GM21737 (cell line): Measurements from ENCODE around the gene BIN2.
"Not testable (repeated sequence)": the region's sequence is repeated elsewhere in the genome, so short reads cannot be mapped to it uniquely, and the experiment has no call there.

Experiments used
- ATAC-seq: cut with Tn5 transposase; IDR thresholded peaks from one replicate; pipeline ENCODE4 v1.9.1; 2021; ENCODE audit warnings: mild to moderate bottlenecking, moderate library complexity; ENCODE audit not compliant: unreplicated experiment

Gene BIN2

DNA sequence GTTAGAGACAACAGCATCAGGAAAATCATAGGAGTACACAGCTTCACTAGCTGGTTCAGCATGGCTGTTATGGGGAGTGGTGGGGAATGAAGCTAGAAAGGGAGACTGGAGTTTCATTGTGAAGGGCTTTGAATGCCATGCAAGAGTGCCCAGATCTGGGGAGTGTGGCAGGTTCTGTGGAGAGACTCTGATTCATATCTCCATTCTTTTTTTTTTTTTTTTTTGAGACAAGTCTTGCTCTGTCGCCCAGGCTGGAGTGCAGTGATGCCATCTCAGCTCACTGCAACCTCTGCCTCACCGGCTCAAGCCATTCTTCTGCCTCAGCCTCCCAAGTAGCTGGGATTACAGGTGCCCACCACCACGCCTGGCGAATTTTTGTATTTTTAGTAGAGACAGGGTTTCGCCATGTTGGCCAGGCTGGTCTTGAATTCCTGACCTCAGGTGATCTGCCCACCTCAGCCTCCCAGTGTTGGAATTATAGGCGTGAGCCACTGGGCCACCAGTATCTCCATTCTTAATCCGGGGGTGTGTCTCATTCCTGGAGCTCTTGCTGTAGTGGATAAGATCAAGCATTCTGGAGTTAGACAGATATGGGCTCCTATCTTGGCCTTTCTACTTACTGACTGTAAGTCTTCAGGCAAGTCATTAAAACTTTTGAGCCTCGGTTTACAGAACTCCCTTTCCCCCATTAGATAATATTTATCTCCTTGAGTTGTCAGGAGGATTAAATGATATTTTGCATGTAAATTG lies 5.7 kb downstream of the BIN2 start:
- not testable (repeated sequence) for ATAC-seq

DNA sequence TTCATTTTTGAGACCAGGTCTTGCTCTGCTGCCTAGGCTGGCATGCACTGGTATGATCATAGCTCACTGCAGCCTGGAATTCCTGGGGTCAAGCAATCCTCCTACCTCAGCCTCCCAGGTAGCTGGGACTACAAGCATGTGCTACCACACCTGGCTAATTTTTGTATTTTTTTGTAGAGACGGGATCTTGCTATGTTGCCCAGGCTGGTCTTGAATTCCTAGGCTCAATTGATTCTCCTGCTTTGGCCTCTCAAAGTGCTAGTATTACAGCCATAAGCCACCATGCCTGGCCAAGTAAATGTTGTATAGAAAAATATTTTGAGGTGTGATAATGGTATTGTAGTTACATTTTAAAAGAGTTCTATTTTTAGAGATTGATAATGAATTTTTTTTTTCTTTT lies 12.6 kb downstream of the BIN2 start:
- ATAC-seq, result no peak

DNA sequence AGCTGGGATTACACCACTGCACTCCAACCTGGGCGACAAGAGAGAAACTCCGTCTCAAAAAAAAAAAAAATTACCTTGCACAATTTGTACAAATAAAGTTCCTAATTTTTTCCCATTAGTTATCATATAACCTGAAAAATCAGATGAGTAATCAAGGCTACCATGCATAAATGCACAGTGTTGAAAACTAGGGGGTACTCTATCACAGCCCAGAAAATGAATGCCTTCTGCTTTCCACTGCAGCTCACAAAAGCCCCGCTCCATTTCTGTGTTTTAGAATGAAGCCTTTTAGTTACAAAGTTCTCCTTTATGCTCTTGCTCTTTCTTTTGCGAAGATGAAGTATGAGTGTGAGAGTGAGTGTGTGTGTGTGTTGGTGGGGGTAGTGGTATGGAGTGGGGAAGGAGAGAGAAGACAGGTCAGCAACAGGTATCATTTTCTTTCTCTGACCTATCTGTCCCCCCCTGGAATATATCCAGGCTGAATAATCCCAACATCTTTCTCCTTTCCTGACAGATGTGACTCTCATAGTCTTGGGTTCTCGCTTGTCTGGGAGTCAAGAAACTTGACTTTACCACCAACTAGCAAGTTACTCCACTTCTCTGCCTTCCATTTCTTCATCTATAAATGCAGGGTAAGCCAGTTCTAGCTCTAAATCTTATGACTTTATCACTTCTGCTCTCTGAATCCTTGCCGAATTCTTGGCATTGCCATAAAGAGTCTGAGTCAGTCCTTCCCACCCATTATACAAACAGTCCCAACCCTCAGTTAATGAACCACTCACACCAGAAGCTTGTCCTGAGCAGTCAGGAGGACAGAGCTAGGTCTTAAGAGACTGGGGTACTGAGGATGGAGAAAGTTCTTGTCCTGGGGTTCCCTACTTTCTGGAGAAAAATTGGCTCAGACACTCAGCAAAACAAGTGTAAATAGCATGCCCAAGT lies 16.1 kb downstream of the BIN2 start:
- no peak for ATAC-seq

DNA sequence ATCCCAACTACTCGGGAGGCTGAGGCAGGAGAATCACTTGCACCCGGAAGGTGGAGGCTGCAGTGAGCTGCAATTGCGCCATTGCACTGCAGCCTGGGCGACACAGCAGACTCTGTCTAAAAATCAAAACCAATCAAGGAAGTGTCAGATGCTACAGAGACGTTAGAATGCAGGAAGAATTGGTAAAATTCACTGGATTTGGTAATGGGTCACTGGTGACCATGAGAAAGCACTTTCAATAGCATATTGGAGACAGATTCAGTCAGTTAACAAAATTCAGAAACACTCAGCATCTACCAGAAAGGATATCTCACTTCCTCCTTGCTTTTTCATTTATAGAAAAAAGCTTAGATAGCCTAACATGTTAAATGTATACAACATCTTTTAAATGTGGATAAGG lies 17.5 kb downstream of the BIN2 start:
- ATAC-seq, result no peak

DNA sequence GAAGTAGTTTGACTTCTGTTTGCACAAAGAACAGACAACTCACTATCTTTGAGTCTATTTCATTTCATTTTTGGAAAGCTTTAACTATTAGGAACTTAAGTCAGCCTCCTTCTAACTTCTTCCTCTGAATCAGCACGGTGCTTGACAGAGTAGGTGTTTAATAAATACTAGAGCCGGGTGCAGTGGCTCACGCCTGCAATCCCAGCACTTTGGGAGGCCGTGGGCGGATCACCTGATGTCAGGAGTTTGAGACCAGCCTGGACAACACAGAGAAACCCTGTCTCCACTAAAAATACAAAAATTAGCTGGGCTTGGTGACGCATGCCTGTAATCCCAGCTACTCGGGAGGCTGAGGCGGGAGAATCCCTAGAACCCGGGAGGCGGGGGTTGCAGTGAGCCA lies 23.2 kb downstream of the BIN2 start:
- ATAC-seq, result not testable (repeated sequence)

DNA sequence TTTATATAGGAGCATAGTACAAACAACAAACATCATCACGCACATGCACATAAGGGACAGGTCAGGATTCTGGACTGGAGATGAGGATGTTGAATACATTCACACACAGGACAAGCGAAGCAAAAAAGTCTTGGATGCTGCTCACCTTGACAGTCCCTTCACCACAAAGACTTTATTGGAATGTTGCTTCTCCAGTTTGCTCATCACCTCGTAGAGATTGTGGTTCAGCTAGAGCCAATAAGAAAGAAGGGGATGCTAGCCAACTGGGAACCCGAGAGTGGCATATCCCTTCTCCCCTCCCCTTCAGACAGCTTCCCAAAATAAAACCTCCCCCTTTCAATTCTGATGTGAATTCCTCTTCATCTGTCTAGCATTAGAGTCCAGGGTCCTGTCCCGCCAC lies 28.3 kb downstream of the BIN2 start:
- no peak for ATAC-seq

DNA sequence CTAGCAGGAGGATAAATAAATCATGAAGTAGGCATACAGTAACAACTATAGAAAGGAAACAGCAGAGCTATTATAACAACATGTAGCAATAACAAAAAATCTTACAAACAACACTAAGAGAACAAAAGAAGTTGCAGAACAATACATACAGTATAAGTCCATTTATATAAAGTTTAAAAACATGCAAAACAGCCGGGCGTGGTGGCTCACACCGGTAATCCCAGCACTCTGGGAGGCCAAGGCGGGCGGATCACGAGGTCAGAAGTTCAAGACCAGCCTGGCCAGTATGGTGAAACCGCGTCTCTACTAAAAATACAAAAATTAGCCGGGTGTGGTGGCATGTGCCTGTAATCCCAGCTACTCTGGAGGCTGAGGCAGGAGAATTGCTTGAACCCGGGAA lies 29.9 kb downstream of the BIN2 start:
- ATAC-seq, result not testable (repeated sequence)

DNA sequence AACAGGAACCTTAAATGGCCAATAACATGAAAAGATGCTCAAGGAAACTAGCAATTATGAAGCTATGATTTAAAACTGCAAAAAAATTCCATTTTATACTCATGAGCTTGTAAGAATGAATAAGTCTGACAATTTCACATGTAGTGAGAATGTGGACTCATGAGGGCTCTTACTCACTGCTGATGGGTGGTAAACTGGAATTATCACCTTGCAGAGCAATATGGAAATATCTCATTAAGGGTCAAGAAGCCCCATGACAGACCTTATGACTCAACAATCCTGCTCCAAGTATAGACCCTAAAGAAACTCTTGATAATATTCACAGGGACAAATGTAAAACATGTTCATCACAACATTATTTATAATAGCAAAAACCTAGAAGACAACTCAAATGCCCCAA lies 30.3 kb downstream of the BIN2 start:
- ATAC-seq, result no peak

DNA sequence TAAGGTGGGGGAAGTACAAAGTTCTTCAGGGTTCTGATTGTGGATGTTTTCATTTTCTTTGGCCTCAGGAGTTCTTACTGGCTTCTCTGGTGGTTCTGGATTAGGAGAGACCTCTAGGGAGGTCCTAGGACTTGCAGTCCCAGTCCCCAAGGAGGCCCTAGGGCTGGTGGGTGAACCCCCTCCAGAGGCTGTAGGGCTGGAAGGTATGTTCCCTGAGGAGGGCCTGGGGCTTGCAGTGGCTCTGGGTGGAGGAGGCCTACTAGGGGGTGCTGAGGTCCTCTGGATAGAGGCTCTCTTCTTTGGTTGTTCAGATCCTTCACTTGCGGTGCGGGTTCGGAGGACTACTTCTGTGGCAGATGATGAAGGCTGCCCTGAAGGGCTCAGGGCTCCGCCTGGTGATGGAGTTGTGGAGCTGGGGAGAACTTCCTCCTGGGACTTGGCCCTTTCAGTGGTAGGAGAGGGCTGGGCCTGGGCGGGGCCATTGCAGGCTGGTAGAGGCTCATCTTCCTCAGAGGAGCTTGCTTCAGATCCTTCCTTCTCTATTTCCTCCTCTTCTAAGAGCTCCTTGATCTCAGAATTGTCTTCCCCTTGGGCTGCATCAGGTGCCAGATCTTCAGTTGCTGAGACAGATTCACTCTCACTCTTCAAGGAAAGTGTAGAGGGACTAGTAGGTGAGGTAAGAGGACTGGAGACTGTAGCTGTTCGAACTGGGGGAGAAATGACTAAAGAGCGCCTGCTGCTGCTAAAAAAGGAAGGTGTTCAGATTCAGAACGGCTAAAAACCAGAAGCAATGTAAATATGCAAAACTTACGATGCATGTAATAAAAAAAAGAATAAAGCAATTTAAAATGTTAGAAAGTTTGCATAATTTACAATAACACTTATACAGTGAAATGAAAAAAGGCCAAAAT lies 32.1 kb downstream of the BIN2 start:
- not testable (repeated sequence) for ATAC-seq

DNA sequence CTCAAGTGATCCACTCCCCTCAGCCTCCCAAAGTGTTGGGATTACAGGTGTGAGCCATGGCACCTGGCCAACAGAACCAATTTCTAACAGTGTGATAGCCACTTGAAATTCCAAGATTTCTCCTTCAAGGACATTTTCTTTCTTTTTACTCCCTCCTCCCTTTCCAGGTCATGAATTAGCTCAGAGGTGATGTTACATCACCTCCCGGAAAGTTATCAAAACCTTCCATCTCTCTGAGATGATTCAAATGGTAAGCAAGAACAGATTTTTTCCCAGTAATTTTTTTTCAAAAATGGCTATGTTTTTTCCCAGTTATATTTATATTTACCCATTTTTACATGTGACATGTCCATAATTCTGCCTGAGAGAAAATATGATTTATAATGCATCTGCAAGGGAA lies 38.1 kb downstream of the BIN2 start:
- ATAC-seq, result no peak

DNA sequence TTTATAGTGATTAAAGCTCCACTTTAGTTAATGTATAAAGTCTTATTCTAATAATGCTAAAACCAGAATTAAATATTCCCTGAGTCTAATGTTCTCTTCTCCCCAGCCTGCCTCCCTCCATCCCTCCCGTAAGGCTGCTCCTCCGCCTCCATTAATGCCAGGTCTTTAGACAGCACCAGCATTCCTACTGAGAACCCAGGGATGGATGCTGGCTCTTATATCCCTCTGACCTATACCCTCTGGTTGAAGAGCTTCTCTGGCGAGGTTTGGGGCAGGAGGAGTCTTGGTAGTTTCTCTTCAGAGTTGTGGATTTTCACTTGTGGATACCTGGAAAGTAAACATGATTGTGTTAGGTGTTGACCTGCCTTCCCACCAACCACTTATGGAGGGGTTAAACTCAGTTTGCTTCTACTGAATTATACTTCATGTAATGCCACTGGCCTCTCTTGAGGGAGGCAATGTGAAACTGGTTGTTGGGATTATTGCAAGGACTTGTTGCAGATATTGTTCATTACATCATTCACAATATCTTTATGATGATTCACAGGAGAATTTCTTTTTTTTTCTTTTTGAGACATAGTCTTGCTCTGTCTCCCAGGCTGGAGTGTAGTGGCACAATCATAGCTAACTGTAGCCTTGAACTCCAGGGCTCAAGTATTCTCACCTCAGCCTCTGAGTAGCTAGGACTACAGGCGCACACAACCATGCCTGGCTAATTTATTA lies 42.6 kb downstream of the BIN2 start:
- ATAC-seq, result no peak

DNA sequence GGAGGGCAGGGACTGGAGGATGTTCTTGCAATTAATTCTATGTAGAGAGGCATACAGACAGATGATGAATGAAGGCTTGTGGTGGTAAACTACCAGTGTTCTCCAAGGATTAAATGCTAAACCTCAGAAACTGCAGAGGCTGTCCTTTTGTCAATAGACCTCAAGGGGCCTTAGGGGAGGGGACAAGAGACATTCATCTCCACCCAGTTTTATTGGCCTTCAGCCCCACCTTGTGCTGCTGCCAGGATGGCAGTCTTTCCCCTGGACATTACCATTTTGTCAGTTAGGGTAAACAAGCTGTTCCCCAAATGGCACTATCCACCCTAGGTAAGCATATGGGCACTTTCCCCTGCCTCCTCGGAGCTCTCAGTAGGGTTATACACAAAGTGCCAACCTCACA lies 48.9 kb downstream of the BIN2 start:
- ATAC-seq, result no peak

DNA sequence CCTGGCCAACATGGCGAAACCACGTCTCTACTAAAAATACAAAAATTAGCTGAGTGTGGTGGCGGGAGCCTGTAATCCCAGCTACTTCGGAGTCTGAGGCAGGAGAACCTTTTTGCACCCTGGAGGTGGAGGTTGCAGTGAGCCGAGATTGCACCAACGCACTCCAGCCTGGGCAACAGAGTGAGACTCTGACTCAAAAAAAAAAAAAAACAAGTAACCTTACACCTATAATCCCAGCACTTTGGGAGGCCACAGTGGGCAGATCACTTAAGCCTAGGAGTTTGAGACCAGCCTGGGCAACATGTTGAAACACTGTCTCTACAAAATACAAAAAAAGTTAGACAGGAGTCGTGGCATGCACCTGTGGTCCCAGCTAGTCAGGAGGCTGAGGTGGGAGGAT lies 51.2 kb downstream of the BIN2 start:
- ATAC-seq, result not testable (repeated sequence)

DNA sequence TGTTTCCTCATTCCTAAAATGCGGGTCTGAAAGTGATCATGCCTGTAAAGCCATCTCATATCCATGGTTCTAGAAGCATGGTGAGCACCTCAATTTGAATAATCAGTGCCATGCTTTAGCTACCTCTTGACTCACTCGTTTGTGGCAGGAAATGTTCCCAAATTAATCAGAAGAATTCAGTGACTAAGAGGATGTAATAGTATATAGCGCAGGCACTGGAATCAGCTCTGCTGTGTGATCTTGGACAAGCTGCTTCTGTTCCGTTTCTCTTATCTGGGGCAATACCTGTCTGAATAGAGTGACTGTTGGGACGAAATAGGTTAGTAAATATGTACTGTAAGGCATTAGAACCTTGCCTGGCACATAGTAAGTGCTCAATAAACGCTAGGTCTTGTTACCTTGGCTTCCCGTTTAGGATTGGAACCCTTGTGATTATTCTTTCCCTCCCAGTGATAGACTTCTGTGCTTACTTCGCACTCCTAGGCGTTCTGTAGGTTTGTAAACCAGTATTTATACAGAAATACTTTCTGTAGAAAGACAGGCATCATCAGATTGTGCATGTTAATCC lies 52.9 kb downstream of the BIN2 start:
- no peak for ATAC-seq

DNA sequence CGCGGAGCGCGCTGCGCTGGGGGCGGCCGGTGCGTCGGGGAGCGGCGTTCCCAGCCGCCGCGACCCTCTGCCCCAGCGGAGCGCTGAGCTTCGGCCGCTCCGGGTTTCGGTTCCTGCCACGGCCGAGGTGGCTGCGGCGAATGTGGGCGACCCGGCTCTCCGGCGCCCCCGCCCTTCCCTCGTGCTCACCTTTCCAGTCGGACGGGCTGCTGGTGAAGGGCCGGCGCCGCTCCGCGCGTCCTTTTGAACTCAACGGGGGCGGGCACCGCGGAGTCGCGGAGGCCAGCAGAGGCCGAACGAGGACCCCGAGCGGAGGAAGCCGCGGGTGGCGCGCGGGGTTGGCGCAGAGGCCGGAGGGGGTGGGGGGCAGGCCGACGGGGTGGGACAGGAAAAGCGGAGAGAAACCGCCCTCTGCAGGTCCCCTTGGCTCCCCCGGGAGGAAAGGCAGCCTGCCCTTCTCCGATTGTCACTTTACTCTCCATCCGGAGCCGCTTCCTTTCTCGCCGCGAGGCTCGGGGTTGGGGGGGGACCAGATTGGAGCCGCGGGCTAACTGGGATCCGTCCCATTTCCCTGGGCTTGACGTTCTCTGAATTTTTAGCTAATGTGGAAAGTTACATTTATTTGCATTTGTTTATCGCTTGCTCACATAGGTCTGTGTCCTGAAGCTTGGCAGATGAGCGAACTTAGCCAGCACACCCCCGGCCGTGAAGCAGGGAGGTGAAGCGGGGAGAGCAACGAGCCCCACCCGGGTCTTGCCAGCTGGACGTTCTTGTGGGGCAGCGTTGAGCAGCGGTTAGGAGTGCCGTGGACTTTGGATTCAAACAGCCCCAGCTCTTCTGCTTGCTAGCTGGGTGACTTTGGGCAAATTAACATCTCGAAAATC lies 53.7 kb downstream of the BIN2 start, which contains the start of gene SMAGP:
Gene SMAGP (minus strand): TSS at position 349 of the 884 bp plus-strand sequence. CDS start 1,137 bp downstream, outside the sequence.
- peak; percentile 58 for ATAC-seq

DNA sequence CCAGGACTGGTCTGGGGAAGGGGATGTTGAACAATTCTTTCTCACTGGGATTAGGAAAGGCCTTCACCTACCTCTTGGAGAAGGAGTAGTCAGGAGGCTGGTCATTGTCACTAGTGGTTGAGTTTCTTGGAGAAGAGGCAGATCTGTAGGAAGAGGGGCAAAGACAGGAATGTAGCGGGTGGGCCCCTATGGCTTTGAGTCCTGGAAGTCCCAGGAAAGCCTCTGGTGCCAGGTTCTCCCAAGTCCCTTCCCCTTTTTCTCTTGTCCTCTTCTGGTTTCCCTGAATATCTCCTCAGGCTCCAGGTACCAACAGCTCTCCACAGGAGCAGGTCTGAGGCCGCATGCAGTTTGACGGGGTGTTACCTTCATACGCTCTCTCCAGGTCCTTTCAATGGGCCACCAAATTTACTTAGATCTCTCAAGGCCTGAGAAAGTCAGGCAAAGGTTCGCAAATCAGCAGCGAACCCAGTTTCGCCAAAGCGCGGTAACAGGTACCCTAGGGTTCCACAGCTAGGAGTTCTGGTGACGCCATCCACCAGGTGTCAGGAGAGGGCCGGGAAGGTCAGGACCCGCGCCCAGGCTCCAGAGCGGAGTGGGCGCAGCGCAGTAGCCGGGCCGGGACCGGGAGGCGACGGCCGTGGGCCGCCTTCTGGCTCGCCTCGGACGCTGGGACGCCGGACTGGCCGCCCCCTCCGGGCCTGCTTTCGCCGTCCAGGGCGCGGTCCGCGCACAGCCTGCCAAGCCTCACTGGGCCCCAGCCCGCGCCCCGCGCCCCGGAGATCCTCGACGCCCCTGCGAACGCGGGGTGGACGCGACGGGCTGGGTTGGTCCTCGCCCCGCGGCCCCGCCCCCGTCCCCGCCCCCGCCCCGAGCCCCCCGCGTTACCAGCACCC lies 54.6 kb downstream of the BIN2 start:
- peak; percentile 48 for ATAC-seq

DNA sequence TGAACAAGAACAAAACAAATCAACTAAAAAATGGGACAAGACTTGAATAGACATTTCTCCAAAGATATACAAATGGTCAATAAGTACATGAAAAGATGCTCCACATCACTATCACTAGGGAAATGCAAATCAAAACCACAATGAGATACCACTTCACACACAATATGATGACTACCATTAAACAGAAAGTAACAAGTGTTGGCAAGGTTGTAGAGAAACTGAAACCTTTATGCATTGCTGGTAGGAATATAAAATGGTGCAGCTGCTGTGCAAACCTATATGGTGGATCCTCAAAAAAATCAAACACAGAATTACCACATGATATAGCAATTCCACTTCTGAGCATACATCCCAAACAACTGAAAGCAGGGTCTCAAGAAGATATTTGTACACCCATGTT lies 59.0 kb downstream of the BIN2 start:
- ATAC-seq, result no peak

DNA sequence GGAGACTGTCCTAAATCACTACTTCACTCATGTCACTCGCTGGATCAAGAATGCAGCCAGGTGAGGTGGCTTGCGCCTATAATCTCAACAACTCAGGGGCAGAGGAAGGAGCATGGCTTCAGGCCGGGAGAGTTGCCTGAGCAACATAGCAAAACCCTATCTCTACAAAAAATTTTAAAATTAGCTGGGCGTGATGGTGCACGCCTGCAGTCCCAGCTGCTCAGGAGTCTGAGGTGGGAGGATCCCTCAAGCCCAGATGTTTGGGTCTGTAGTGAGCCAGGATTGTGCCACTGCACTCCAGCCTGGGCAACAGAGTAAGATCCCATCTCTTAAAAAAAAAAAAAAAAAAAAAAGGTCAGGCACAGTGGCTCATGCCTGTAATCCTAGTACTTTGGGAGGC lies 59.7 kb downstream of the BIN2 start:
- no peak for ATAC-seq
